ENCODE results near the gene USP8.
"Not testable (repeated sequence)": the region's sequence is repeated elsewhere in the genome, so short reads cannot be mapped to it uniquely, and the experiment has no call there.

The USP8 gene

GRCh38 chr15:50424066-50424890, at the start of gene USP8:
TSS of gene USP8 (plus strand) at chr15:50424405. CDS start at chr15:50439074, 14,669 bp downstream.
- DNase-seq: peak; percentile 79 to 98 (median 95)

DNA sequence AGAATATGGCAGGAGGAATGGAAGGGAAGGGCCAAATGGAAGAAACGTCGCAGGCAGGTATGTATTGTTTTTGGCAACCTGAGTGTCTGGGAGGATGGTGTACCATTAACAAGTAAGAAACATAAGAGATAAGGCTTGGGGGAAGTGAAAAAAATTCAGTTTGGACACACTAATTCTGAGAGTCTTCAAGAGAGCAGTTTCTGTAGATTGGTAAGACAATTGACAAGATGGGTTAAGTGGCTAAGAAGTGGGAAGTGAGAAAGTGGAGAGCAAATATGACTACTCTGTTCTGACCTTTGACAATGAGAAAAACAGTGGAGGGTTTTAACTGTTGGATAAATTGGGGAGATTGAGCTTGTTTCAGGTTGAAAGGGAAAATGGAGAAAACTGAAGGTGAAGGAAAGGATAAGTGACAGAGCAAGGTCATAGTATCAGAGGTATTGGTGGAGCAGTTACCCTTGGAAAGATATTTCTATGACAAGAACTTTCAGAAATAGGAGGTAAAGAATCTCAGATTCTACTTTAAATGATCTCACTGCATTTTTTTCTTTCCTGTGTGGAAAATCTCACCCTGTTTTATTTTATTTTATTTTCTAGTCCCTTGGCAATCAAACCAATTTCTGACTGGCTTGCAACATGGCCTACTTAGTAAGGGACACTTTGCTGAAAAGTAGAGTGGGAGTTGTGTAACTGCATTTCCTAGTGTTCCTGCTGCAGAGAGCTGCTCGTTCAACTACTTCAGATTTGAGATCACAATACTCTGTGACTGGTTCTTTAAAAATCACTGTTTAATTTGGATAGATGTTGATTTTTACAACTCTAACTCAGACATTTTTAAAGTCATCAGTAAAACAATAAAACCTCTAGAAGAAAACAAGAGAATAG, 46.1 kb upstream of the USP8 start:
- DNase-seq: no peak

DNA sequence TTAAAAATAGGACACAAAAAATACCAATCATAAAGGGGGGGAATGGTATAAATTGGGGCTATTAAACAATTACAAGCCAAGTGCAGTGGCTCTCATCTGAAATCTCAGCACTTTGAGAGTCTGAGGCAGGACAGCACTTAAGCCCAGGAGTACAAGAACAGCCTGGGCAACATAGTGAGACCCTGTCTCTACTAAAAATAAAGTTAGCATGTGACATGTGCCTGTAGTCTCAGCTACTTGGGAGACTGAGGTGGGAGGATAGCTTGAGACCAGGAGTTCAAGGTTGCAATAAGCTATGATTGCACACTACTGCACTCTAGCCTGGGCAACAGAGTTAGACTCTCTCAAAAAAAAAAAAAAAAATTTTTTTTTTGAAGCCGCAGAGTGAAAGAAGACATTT, 45.4 kb upstream of the USP8 start:
- no peak for DNase-seq

DNA sequence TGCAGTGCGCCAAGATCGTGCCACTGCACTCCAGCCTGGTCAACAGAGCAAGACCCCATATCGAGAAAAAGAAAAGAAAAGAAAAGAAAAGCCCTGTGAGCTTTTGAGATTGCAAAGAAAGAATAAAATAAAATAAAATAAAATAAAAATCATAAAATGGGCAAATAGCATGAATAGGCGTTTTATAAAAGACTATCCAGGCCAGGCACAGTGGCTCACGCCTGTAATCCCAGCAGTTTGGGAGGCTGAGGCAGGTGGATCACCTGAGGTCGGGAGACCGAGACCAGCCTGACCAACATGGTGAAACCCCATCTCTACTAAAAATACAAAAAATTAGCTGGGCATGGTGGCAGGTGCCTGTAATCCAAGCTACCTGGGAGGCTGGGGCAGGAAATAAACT, 44.8 kb upstream of the USP8 start:
- DNase-seq: not testable (repeated sequence)

DNA sequence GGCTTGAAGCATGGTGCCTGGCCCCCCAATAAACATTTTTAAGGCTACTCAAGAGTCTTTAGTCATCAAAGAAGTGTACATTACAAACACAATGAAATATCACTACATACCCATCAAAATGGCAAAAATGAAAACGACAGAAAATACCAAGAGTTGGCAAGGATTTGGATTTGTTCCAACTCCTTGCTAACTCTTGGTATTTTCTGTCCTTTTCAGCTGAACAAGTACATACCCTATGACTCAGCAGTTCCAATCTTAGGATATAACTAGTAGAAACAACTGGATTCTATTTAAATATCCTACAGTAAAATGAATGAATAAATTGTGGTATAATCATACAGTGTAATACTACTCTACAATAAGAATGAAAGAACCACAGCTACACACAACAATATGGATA, 44.1 kb upstream of the USP8 start:
- no peak for DNase-seq

DNA sequence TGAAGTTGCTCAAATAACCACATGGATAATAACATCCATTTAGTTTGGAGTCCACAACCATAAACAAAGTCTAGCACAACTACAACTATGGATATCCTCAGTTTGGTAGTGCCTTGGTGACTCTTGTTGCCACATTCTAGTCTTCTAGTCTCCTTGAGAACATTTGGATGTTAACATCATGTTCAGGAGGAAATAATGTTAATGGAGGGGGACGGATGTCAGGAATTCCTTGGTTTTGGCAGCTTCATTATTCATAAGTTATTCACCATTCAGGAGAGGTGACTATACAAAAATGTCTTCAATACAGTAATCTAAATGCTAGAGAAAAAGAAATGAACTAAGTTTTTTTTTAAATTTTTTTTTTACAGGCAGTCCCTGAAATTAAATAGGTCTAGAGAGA, 42.8 kb upstream of the USP8 start:
- no peak for DNase-seq

- not testable (repeated sequence) for DNase-seq
Observed at GRCh38 chr15:50382408-50382807, 41.8 kb upstream of the USP8 start.

DNA sequence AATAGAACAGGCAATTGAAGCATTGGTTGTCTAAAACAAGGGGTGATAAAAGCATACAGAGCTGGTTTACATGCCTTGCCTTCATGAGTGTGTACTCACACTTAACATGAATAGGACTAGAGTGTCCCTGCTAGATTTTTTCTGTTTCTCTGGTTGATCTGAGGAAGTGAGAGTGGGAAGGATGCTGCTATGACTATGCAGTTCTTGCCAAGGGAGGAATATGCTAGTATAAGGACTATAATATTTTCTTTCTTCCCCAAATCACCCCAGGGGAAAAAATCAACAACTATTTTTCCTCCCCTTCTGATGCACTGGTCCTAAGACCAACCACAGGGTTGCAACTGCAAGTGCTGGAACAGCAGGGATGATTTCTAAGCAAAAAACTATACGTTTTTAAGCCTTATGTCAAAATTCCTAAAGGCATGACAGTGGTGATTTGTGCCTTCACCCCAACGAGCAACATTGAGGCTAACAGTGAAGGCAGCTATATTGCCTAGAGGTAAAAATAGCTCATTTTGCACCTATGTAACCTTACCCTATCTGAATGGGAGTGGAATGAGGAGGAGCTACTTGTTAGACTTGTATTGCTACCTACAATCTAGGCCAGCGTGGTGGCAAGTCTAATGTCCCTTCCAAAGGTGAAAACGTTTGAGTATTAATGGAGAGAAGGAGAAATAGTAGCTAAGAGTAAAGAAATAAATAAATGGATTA, 33.5 kb upstream of the USP8 start:
- no peak for DNase-seq

DNA sequence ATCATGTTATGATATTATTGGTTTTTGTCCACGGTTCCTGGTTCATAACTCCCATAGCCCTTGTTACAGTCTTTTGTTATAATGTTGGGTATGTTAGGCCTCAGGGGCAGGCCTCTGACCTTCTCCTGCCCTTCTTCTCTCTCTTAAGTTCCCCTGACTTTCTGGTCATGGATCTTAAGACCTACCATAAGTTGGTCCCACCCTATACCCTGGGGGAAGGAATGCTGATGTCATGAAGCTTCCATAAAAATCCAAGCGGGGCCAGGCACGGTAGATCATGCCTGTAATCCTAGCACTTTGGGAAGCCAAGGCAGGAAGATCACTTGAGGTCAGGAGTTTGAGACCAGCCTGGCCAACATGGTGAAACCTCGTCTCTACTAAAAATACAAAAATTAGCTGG, 32.6 kb upstream of the USP8 start:
- DNase-seq: not testable (repeated sequence)

DNA sequence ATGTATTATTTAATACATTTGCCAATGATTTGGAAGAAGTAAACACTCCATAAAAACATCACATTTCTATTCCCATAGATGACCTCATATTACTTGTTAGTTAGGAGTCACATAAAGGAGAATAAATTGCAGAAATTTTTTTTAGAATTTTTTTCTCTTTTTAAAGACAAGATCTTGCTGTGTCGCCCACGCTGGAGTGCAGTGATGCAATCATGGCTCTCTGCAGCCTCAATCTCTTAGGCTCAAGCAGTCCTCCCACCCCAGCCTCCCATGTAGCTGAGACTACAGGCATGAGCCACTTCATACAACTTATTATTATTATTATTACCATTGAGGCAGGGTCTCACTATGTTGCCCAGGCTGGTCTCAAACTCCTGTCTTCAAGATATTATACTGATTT, 12.3 kb upstream of the USP8 start:
- DNase-seq: no peak

DNA sequence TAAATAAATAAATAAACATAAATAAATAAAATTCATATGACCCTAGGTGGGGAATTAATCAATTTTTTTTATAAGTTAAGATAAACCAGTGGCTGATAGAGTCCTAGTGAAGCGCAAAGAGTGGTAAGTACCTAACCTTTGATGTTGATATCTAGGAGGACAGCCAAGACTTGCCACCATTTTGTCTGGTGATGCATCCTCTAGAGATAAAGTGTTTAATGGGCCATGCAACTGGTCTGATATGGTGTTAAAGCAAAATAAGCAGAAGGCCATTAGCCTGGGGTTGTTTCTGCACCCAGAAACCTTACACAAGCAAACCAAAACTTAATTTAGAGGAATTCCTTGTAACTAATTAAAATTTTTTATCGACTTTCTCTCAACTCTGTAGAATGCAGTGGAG, 9.6 kb upstream of the USP8 start:
- no peak for DNase-seq

DNA sequence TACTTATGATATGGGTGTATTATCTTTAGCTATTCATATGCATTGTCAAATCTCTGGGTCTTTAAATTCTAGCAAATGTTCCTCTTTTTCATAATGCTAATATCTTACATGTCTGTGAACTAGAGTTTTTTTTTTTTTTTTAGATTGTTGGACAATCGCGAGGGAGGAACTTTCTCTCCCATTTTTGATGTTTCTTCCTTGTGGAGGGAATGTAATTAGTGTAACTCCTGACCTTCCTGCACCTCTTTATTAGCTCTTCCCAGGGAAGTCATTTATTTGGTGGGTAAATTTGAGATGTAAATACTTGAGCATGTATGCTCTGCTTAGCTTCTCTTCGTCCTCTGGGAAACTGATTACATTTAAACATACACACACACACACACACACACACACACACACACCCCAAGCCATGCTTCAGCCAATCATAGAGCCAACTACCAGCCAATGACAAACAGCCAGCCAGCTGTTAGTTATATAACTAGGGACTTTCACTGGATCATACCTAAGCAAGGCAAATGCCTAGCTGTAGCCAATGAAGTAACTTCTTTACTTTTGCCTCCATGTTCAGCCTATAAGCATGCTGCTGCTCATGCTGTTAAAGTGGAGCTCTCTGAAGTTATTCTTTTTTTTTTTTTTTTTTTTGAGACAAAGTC, 8.3 kb upstream of the USP8 start:
- DNase-seq: no peak

DNA sequence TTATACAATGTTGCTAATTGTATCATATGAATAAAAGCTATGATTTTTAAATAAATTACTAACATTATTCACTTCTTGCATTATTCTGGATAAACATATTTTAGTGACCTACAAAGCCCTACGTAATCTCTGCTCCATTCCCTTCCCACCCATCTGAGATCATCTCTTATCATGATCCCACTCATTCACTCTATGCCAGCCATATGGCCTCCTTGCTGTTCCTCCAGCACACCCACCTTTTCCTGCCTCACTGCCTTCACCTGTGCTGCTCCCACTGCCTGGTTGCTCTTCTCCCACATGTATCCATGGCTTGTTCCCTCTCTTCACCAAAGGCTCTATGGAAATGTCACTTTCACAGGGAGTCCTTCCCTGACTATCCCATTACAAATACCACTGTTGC, 7.3 kb upstream of the USP8 start:
- peak in 2 of 56 donors; percentile 7 to 10 for DNase-seq

- no peak for DNase-seq
Observed at GRCh38 chr15:50418041-50418583, 6.1 kb upstream of the USP8 start.

- no peak for DNase-seq
Observed at GRCh38 chr15:50425219-50425618, 1.0 kb downstream of the USP8 start.

- DNase-seq: not testable (repeated sequence)
Observed at GRCh38 chr15:50425678-50426246, 1.6 kb downstream of the USP8 start.

GRCh38 chr15:50426428-50426827, 2.2 kb downstream of the USP8 start:
- no peak for DNase-seq

- DNase-seq: no peak
Observed at GRCh38 chr15:50431204-50431603, 7.0 kb downstream of the USP8 start.

- DNase-seq: no peak
Observed at GRCh38 chr15:50432230-50432629, 8.0 kb downstream of the USP8 start.

GRCh38 chr15:50435772-50436171, 11.6 kb downstream of the USP8 start:
- no peak for DNase-seq

GRCh38 chr15:50438251-50438650, 14.0 kb downstream of the USP8 start:
- DNase-seq: no peak
